ENCODE results near the gene DENND2A.
"Not testable (repeated sequence)": the region's sequence is repeated elsewhere in the genome, so short reads cannot be mapped to it uniquely, and the experiment has no call there.

The DENND2A gene

GRCh38 chr7:140631602-140632001, 9.0 kb downstream of the DENND2A start:
- no peak for DNase-seq (ENCODE audit: low read depth in 1 of 2, low spot score in 1 of 2)
- no peak overlapping the region for H3K27ac ChIP-seq (replicated peaks)
- H3K4me3 ChIP-seq (replicated peaks; ENCODE audit: insufficient read depth, low read length), result no peak overlapping the region
- no peaks in the 10 kb centered on the region for H3K27me3 ChIP-seq (ENCODE audit: insufficient read depth, poor library complexity, severe bottlenecking)
- TF ChIP-seq REST (IDR thresholded peaks at IDR 0.05; ENCODE audit: insufficient replicate concordance, low read depth) (no peak), GABPA (IDR thresholded peaks at IDR 0.05; ENCODE audit: low read depth) (no peak), SPI1 (IDR thresholded peaks at IDR 0.05; ENCODE audit: borderline replicate concordance, low read depth) (no peak), POLR2AphosphoS5 (IDR thresholded peaks at IDR 0.05; ENCODE audit: low read depth) (no peak), CTCF (IDR thresholded peaks at IDR 0.05; ENCODE audit: insufficient read depth, low read length) (no peak)

GRCh38 chr7:140631021-140631420, 9.6 kb downstream of the DENND2A start:
- TF ChIP-seq CTCF (IDR thresholded peaks at IDR 0.05; ENCODE audit: insufficient read depth, low read length) (no peak), GABPA (IDR thresholded peaks at IDR 0.05; ENCODE audit: low read depth) (no peak), SPI1 (IDR thresholded peaks at IDR 0.05; ENCODE audit: borderline replicate concordance, low read depth) (no peak), POLR2AphosphoS5 (IDR thresholded peaks at IDR 0.05; ENCODE audit: low read depth) (no peak), REST (IDR thresholded peaks at IDR 0.05; ENCODE audit: insufficient replicate concordance, low read depth) (no peak)
- no peak for DNase-seq (ENCODE audit: low read depth in 1 of 2, low spot score in 1 of 2)
- H3K27ac ChIP-seq (replicated peaks), result no peak overlapping the region
- no peak overlapping the region for H3K4me3 ChIP-seq (replicated peaks; ENCODE audit: insufficient read depth, low read length)
- no peaks in the 10 kb centered on the region for H3K27me3 ChIP-seq (ENCODE audit: insufficient read depth, poor library complexity, severe bottlenecking)

- TF ChIP-seq GABPA (IDR thresholded peaks at IDR 0.05; ENCODE audit: low read depth), result no peak
- no peak for TF ChIP-seq SPI1 (IDR thresholded peaks at IDR 0.05; ENCODE audit: borderline replicate concordance, low read depth)
- no peak for TF ChIP-seq POLR2AphosphoS5 (IDR thresholded peaks at IDR 0.05; ENCODE audit: low read depth)
- TF ChIP-seq REST (IDR thresholded peaks at IDR 0.05; ENCODE audit: insufficient replicate concordance, low read depth), result no peak
- Histone ChIP-seq H3K27ac (replicated peaks) (no peak overlapping the region), H3K4me3 (replicated peaks; ENCODE audit: insufficient read depth, low read length) (no peak overlapping the region), H3K27me3 (ENCODE audit: insufficient read depth, poor library complexity, severe bottlenecking) (no peaks in the 10 kb centered on the region)
- no peak for DNase-seq (ENCODE audit: low read depth in 1 of 2, low spot score in 1 of 2)
Observed at GRCh38 chr7:140625908-140626868, 14.4 kb downstream of the DENND2A start.

- not testable (repeated sequence) for DNase-seq (ENCODE audit: low read depth in 1 of 2, low spot score in 1 of 2); H3K27me3 ChIP-seq (ENCODE audit: insufficient read depth, poor library complexity, severe bottlenecking); H3K27ac ChIP-seq (replicated peaks); H3K4me3 ChIP-seq (replicated peaks; ENCODE audit: insufficient read depth, low read length)
Observed at GRCh38 chr7:140625192-140625558, 15.4 kb downstream of the DENND2A start.

All from HL-60 (cell line).